IMR-90 (cell line): ENCODE measurements around the gene PGPEP1. TPM values are rescaled to one million over a fixed set of nuclear protein-coding genes. Genes with fewer than 3 reads are reported as not detected.

ENCODE experiments used
- ATAC-seq: fragments of 200-7000 bp; cut with Tn5 transposase; 2 replicates; pipeline ENCODE4 v1.9.1; 2020; ENCODE audit warnings: low read depth, mild to moderate bottlenecking, moderate library complexity
- BruUV-seq: library from RNA; stranded (reverse); fragments of 400-500 nt; replicated peaks from 2 replicates; lab custom pipeline; 2021; lab: Mats Ljungman, UMichigan
- CTCF ChIA-PET: fragments of 300-600 bp; formaldehyde crosslinking; extraction: SDS; loops from one replicate; lab custom pipeline; 2021; ENCODE audit warnings: antibody characterized with exemption; lab: Yijun Ruan, JAX
- POLR2A ChIA-PET: fragments of 300-600 bp; sonication (Branson Sonifier 250); formaldehyde crosslinking; loops from one replicate; lab custom pipeline; 2022; ENCODE audit warnings: antibody characterized with exemption; ENCODE audit not compliant: unreplicated experiment; lab: Charles Lee
- DNase-seq: peaks from one replicate; pipeline ENCODE4 v3.0.0; 2013
- H2AFZ ChIP-seq: replicated peaks from 2 replicates; pipeline ENCODE3; 2013; ENCODE audit warnings: low read length, mild to moderate bottlenecking; ENCODE audit not compliant: poor library complexity
- H2AK5ac ChIP-seq: 2 replicates; pipeline ENCODE4 v1.6.1; 2013; ENCODE audit warnings: low read depth, low read length, inconsistent platforms
- H2AK9ac ChIP-seq: replicated peaks from 2 replicates; pipeline ENCODE3; 2013; ENCODE audit warnings: mild to moderate bottlenecking, low read depth, low read length, moderate library complexity; ENCODE audit not compliant: poor library complexity
- H2BK120ac ChIP-seq: 2 replicates; pipeline ENCODE4 v1.6.1; 2013; ENCODE audit warnings: low read depth, low read length, inconsistent platforms
- H2BK15ac ChIP-seq: 3 replicates; pipeline ENCODE4 v1.6.1; 2013; ENCODE audit warnings: low read depth, low read length, inconsistent platforms
- H2BK20ac ChIP-seq: 2 replicates; pipeline ENCODE4 v1.6.1; 2013; ENCODE audit warnings: low read depth, mild to moderate bottlenecking, inconsistent platforms, low read length, moderate library complexity
- H2BK5ac ChIP-seq: 2 replicates; pipeline ENCODE4 v1.6.1; 2013; ENCODE audit warnings: mild to moderate bottlenecking, low read depth, low read length, inconsistent platforms; ENCODE audit not compliant: poor library complexity, severe bottlenecking
- H3K14ac ChIP-seq: replicated peaks from 2 replicates; pipeline ENCODE4 v1.6.1; 2013; ENCODE audit warnings: low read depth, low read length, inconsistent platforms
- H3K18ac ChIP-seq: 2 replicates; pipeline ENCODE4 v1.6.1; 2013; ENCODE audit warnings: low read depth, low read length, control low read depth
- H3K23ac ChIP-seq: 2 replicates; pipeline ENCODE4 v1.6.1; 2013; ENCODE audit warnings: low read depth, low read length, inconsistent platforms
- H3K27ac ChIP-seq: 2 replicates; pipeline ENCODE4 v1.5.1; 2013; ENCODE audit warnings: mild to moderate bottlenecking, control low read depth, low read length; ENCODE audit not compliant: insufficient read depth
- H3K27me3 ChIP-seq: 2 replicates; pipeline ENCODE4 v1.6.1; 2013; ENCODE audit warnings: low read length; ENCODE audit not compliant: control insufficient read depth, insufficient read depth
- H3K36me3 ChIP-seq: 2 replicates; pipeline ENCODE4 v1.6.1; 2013; ENCODE audit warnings: low read length, mixed read lengths; ENCODE audit not compliant: control insufficient read depth, insufficient read depth
- H3K4ac ChIP-seq: 2 replicates; pipeline ENCODE4 v1.6.1; 2013; ENCODE audit warnings: low read depth, low read length, inconsistent platforms
- H3K4me1 ChIP-seq: 2 replicates; pipeline ENCODE4 v1.6.1; 2013; ENCODE audit warnings: low read length, mixed read lengths; ENCODE audit not compliant: control insufficient read depth, insufficient read depth
- H3K4me2 ChIP-seq: 2 replicates; pipeline ENCODE4 v1.6.1; 2013; ENCODE audit warnings: low read depth, mild to moderate bottlenecking, control low read depth, low read length, moderate library complexity
- H3K4me3 ChIP-seq: 2 replicates; pipeline ENCODE4 v1.5.1; 2013; ENCODE audit warnings: low read depth, mild to moderate bottlenecking, control low read depth, low read length, moderate library complexity; ENCODE audit not compliant: insufficient read depth
- H3K56ac ChIP-seq: 2 replicates; pipeline ENCODE4 v1.6.1; 2013; ENCODE audit warnings: low read length, inconsistent platforms; ENCODE audit not compliant: insufficient read depth; ENCODE audit errors: extremely low read depth
- H3K79me1 ChIP-seq, 2 experiments: 2 replicates each; pipeline ENCODE4 v1.6.1; 2013; ENCODE audit warnings: low read length in 2 of 2, inconsistent platforms in 1 of 2, low read depth in 1 of 2
- H3K9ac ChIP-seq: 2 replicates; pipeline ENCODE4 v1.6.1; 2013; ENCODE audit warnings: low read depth, low read length, control low read depth
- H3K9me1 ChIP-seq: 2 replicates; pipeline ENCODE4 v1.6.1; 2013; ENCODE audit warnings: low read length, inconsistent platforms; ENCODE audit not compliant: insufficient read depth
- H3K9me3 ChIP-seq: 2 replicates; pipeline ENCODE4 v1.6.1; 2013; ENCODE audit warnings: low read length; ENCODE audit not compliant: control insufficient read depth, insufficient read depth
- H4K20me1 ChIP-seq: 2 replicates; pipeline ENCODE4 v1.6.1; 2013; ENCODE audit warnings: low read length, inconsistent platforms; ENCODE audit not compliant: insufficient read depth
- H4K5ac ChIP-seq: 2 replicates; pipeline ENCODE4 v1.6.1; 2013; ENCODE audit warnings: mild to moderate bottlenecking, low read depth, low read length, control low read depth
- H4K8ac ChIP-seq, 2 experiments: 2 replicates each; pipeline ENCODE4 v1.6.1; 2013; ENCODE audit warnings: low read depth in 2 of 2, low read length in 2 of 2, control low read depth in 1 of 2, inconsistent platforms in 1 of 2
- H4K91ac ChIP-seq: 2 replicates; pipeline ENCODE4 v1.6.1; 2013; ENCODE audit warnings: low read depth, low read length, inconsistent platforms; ENCODE audit not compliant: insufficient read depth
- CEBPB ChIP-seq: IDR thresholded peaks from 2 replicates; pipeline ENCODE4 v1.6.1; 2012; ENCODE audit warnings: low read depth, low read length, improper control_type of control experiment
- MAFK ChIP-seq: IDR thresholded peaks from 2 replicates; pipeline ENCODE4 v1.6.1; 2012; ENCODE audit warnings: low read depth, low read length, improper control_type of control experiment
- MXI1 ChIP-seq: IDR thresholded peaks from 2 replicates; pipeline ENCODE4 v1.6.1; 2012; ENCODE audit warnings: low read depth, mild to moderate bottlenecking, low read length, moderate library complexity, borderline replicate concordance
- NFE2L2 ChIP-seq: fragments of 150-350 bp; IDR thresholded peaks from 2 replicates; pipeline ENCODE4 v1.6.1; 2016; ENCODE audit warnings: low read depth, mild to moderate bottlenecking, low read length
- POLR2A ChIP-seq: IDR thresholded peaks from 2 replicates; pipeline ENCODE4 v1.6.1; 2012; ENCODE audit warnings: mild to moderate bottlenecking, low read depth, low read length
- RCOR1 ChIP-seq: IDR thresholded peaks from 2 replicates; pipeline ENCODE4 v1.6.1; 2012; ENCODE audit warnings: mild to moderate bottlenecking, low read length, improper control_type of control experiment; ENCODE audit not compliant: insufficient replicate concordance
- RFX5 ChIP-seq: IDR thresholded peaks from 2 replicates; pipeline ENCODE4 v1.8.0; 2012; ENCODE audit warnings: low read depth, mild to moderate bottlenecking, low read length, moderate library complexity
- SMC3 ChIP-seq: fragments of 150-350 bp; IDR thresholded peaks from 2 replicates; pipeline ENCODE4 v1.6.1; 2016; ENCODE audit warnings: low read depth, mild to moderate bottlenecking, antibody characterized with exemption, low read length, moderate library complexity
- WGBS, 2 experiments: methylation state at CpG; one replicate each; pipeline versions ENCODE4 v1.1.5 to v1.1.7; 2013; ENCODE audit warnings: missing lambda C conversion rate in 2 of 2; ENCODE audit not compliant: insufficient read length in 1 of 2; ENCODE audit errors: extremely low coverage in 2 of 2; 5-methylcytosine and 5-hydroxymethylcytosine counted together
- dilution Hi-C: fragments of 300-500 bp; cut with HindIII; formaldehyde crosslinking; loops from one replicate; pipeline ENCODE4 v1.14.3; 2018; ENCODE audit warnings: low sequenced_read_pairs; ENCODE audit not compliant: unreplicated experiment
- in situ Hi-C: fragments of 300-500 bp; cut with MboI; formaldehyde crosslinking; loops from 3 replicates; pipeline ENCODE4 v1.14.3; 2019; ENCODE audit warnings: low sequenced_read_pairs, inconsistent platforms, mixed read lengths
- intact Hi-C: fragments of 100-400 bp; cut with micrococcal nuclease; formaldehyde crosslinking; loops from 2 replicates; pipeline ENCODE4 v1.10.0; 2022
- polyA plus RNA-seq, 3 experiments: library from polyadenylated mRNA; depleted of rRNA; stranded (reverse); fragments of >200 nt; gene quantifications; 2 replicates each; pipeline ENCODE4 v1.2.3, GENCODE V29; 2012; ENCODE audit warnings: low replicate concordance in 1 of 3
- total RNA-seq: library from RNA; depleted of rRNA; stranded (reverse); fragments of >200 nt; gene quantifications from 2 replicates; pipeline ENCODE4 v1.2.3, GENCODE V29; 2012
- TF ChIP-seq, protein P1 (sequence below): fragments of 150-350 bp; IDR thresholded peaks from 2 replicates; pipeline ENCODE4 v1.6.1; 2016; ENCODE audit warnings: low read depth, mild to moderate bottlenecking, low read length, moderate library complexity, borderline replicate concordance
- TF ChIP-seq, protein P2 (sequence below): conservative IDR thresholded peaks from 2 replicates; pipeline ENCODE4 v1.5.1; 2012; ENCODE audit warnings: mild to moderate bottlenecking, low read depth, low read length, improper control_type of control experiment

PGPEP1 gene
- total and polyA plus RNA-seq, 2 of the 4 experiments (the other 2 are of a cell fraction): 11.8 to 14.3 TPM

DNA sequence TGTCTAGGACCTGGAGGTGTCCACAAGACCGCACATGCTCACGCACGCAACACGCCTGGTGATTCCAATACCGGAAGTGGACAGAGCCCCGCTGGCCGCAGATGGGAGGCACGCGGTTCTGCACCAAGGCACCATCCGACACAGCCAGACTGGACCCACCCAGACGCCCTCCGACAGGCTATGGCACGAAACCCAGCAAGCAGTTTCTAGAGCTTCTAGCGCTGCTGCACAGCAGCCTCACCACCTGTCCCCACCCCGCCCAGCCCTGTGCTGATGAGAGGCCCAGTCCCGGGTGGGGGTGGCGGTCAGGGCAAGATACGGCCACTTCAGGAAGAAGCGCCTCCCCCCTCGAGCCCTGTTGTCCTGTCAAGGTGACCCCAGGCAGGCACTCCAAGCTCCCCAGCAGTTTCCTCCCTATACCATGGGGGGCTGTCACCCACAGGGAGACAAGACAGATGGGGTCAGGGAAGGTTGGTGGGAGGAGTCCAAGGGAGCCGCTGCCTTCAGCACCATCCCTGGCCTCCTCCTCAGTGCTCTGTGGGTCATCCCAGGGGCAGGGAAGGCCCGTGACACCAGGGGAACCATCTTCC lies 28.8 kb upstream of the PGPEP1 start:
- TF ChIP-seq, protein P1, sequence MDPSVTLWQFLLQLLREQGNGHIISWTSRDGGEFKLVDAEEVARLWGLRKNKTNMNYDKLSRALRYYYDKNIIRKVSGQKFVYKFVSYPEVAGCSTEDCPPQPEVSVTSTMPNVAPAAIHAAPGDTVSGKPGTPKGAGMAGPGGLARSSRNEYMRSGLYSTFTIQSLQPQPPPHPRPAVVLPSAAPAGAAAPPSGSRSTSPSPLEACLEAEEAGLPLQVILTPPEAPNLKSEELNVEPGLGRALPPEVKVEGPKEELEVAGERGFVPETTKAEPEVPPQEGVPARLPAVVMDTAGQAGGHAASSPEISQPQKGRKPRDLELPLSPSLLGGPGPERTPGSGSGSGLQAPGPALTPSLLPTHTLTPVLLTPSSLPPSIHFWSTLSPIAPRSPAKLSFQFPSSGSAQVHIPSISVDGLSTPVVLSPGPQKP: no peak
- TF ChIP-seq NFE2L2 (no peak), RCOR1 (no peak), POLR2A (no peak), RFX5 (no peak), CEBPB (no peak), MAFK (no peak), SMC3 (no peak), MXI1 (no peak)
- TF ChIP-seq, protein P2, sequence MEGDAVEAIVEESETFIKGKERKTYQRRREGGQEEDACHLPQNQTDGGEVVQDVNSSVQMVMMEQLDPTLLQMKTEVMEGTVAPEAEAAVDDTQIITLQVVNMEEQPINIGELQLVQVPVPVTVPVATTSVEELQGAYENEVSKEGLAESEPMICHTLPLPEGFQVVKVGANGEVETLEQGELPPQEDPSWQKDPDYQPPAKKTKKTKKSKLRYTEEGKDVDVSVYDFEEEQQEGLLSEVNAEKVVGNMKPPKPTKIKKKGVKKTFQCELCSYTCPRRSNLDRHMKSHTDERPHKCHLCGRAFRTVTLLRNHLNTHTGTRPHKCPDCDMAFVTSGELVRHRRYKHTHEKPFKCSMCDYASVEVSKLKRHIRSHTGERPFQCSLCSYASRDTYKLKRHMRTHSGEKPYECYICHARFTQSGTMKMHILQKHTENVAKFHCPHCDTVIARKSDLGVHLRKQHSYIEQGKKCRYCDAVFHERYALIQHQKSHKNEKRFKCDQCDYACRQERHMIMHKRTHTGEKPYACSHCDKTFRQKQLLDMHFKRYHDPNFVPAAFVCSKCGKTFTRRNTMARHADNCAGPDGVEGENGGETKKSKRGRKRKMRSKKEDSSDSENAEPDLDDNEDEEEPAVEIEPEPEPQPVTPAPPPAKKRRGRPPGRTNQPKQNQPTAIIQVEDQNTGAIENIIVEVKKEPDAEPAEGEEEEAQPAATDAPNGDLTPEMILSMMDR: no peak
- H4K8ac ChIP-seq: no peak overlapping the region
- H4K20me1 ChIP-seq: no peaks in the 10 kb centered on the region
- ATAC-seq: no peak
- H2BK120ac ChIP-seq: no peak overlapping the region
- H2AFZ ChIP-seq: no peak overlapping the region
- no peak overlapping the region for H2AK9ac ChIP-seq
- no peak overlapping the region for H3K4me2 ChIP-seq
- in situ Hi-C loops (no loop called here), dilution Hi-C loops (no loop called here), intact Hi-C loops (no loop called here)
- H2BK20ac ChIP-seq: no peak overlapping the region
- ChIA-PET CTCF (no interaction called here), POLR2A (no interaction called here)
- DNase-seq: no peak
- no peak overlapping the region for H2BK15ac ChIP-seq
- no TSS peak for BruUV-seq
- H3K27ac ChIP-seq: no peak overlapping the region
- no peak overlapping the region for H3K56ac ChIP-seq
- 0 out of 2 replicates have a peak, but pooled peaks cover 3% of the 10 kb centered on the region for H3K9me1 ChIP-seq
- no peaks in the 10 kb centered on the region for H3K9me3 ChIP-seq
- no peak overlapping the region for H3K4me3 ChIP-seq
- WGBS, 2 experiments: 91% methylated on average over 12 of the region's 22 CpGs; no CpG with 5 or more reads in 1 of the 2 experiments
- H3K23ac ChIP-seq: no peak overlapping the region
- no peak overlapping the region for H3K14ac ChIP-seq
- no peak overlapping the region for H4K5ac ChIP-seq
- H4K91ac ChIP-seq: no peak overlapping the region
- H2BK5ac ChIP-seq: no peak overlapping the region
- H2AK5ac ChIP-seq: no peak overlapping the region
- peaks cover 8 to 42% of the 10 kb centered on the region in 2 experiments for H3K79me1 ChIP-seq
- H3K18ac ChIP-seq: no peak overlapping the region
- peaks cover 2% of the 10 kb centered on the region; the same call in 1 of the 2 replicates for H3K4me1 ChIP-seq
- no peak overlapping the region for H3K4ac ChIP-seq
- H3K36me3 ChIP-seq: peaks cover 40% of the 10 kb centered on the region
- H3K9ac ChIP-seq: no peak overlapping the region
- no peaks in the 10 kb centered on the region for H3K27me3 ChIP-seq
